Measurements from ENCODE around the gene AKIRIN2. TPM values are rescaled to one million over a fixed set of nuclear protein-coding genes. Genes with fewer than 3 reads are reported as not detected.

AKIRIN2 gene
- total RNA-seq, 1 donor from 2014 or later = 34.1 TPM

DNA sequence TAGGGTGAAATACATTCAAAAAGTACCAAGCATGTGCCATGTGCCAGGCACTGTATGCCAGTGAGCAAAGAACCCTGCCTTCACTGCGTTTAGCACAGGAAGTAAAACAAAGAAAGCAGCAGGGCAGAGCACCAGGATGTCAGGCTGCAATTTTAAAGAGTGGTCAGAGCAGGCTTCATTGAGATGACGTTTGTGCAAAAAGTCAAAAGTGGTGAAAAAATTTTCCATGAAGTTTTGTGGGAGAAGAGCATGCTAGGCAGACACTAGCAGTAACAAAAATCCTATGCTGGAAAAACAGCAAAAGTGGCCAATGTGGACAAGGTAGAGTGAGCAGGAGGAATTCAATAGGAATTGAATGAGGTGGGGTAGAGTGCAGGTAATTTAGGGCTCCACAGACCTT is 31.3 kb downstream of the AKIRIN2 start:
- peak; percentile 14 for DNase-seq (ENCODE audit: low read depth)
- Histone ChIP-seq H3K4me3 (ENCODE audit: low read depth, low read length) (no peak overlapping the region), H3K27me3 (ENCODE audit: control insufficient read depth, insufficient read depth, low read length) (no peaks in the 10 kb centered on the region), H3K36me3 (ENCODE audit: control insufficient read depth, insufficient read depth, low read length) (peaks cover 2% of the 10 kb centered on the region)
- TF ChIP-seq, protein P1, sequence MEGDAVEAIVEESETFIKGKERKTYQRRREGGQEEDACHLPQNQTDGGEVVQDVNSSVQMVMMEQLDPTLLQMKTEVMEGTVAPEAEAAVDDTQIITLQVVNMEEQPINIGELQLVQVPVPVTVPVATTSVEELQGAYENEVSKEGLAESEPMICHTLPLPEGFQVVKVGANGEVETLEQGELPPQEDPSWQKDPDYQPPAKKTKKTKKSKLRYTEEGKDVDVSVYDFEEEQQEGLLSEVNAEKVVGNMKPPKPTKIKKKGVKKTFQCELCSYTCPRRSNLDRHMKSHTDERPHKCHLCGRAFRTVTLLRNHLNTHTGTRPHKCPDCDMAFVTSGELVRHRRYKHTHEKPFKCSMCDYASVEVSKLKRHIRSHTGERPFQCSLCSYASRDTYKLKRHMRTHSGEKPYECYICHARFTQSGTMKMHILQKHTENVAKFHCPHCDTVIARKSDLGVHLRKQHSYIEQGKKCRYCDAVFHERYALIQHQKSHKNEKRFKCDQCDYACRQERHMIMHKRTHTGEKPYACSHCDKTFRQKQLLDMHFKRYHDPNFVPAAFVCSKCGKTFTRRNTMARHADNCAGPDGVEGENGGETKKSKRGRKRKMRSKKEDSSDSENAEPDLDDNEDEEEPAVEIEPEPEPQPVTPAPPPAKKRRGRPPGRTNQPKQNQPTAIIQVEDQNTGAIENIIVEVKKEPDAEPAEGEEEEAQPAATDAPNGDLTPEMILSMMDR (IDR thresholded peaks at IDR 0.05; ENCODE audit: insufficient read depth, low read length, poor library complexity, severe bottlenecking) = no peak

DNA sequence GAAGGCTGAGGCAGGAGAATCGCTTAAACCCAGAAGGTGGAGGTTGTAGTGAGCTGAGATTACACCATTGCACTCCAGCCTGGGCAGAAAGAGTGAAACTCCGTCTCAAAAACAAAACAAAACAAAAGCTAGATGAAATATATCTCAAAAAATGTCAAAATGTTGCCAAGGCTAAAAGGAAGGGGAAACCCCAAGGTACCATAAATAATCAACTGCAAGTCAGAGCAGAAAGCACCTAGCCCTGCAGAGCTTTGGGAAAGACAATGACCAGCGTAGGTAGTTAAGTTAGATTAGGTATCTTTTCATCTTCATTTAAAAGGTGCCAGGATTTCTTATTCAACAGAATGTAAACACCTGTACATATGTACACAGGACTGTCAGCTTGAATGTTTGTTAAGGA is 33.0 kb downstream of the AKIRIN2 start:
- no peak for DNase-seq (ENCODE audit: low read depth)
- Histone ChIP-seq H3K4me3 (ENCODE audit: low read depth, low read length) (no peak overlapping the region), H3K36me3 (ENCODE audit: control insufficient read depth, insufficient read depth, low read length) (no peaks in the 10 kb centered on the region), H3K27me3 (ENCODE audit: control insufficient read depth, insufficient read depth, low read length) (no peaks in the 10 kb centered on the region)
- TF ChIP-seq, protein P1 (IDR thresholded peaks at IDR 0.05; ENCODE audit: insufficient read depth, low read length, poor library complexity, severe bottlenecking) = no peak

DNA sequence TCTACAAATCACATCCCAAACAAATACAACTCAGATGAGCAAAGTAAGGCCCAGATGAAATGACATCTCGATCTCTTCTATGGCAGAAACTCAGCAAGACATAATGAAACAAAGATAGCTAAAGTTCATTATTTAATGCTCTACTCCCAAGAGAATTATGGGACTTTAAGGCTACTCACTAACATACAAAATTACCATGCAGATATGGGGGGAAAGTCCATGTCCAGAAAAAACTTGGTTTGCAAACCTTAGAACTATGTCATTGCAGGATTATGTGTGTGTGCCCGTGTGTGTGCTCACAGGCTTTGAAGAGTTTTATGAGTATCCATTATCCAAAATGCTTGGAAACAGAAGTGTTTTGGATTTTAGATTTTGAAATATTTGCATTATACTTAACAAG is 34.0 kb downstream of the AKIRIN2 start:
- TF ChIP-seq, protein P1 (IDR thresholded peaks at IDR 0.05; ENCODE audit: insufficient read depth, low read length, poor library complexity, severe bottlenecking) = no peak
- H3K36me3 ChIP-seq (ENCODE audit: control insufficient read depth, insufficient read depth, low read length) = no peaks in the 10 kb centered on the region

DNA sequence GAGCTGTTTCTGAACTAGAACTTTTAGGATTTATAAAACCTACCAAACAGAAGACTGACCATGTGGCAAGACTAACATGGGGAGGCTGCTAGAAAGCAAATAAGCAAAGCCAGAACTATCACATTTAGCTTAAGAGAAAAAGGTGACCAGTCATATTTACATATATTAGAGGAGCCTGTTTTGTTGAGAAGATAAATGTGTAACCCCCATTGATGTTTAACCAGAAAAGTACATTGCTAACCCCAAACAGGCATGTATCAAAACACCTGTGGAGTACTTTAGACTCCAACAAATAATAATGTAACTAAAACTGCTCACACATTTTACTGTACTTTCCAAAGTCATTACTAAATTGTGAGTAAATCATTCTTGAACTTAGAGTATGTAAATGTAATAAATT is 35.0 kb downstream of the AKIRIN2 start:
- TF ChIP-seq, protein P1 (IDR thresholded peaks at IDR 0.05; ENCODE audit: insufficient read depth, low read length, poor library complexity, severe bottlenecking) = no peak
- no peaks in the 10 kb centered on the region for H3K36me3 ChIP-seq (ENCODE audit: control insufficient read depth, insufficient read depth, low read length)
- no peaks in the 10 kb centered on the region for H3K27me3 ChIP-seq (ENCODE audit: control insufficient read depth, insufficient read depth, low read length)
- H3K4me3 ChIP-seq (ENCODE audit: low read depth, low read length) = no peak overlapping the region
- no peak for DNase-seq (ENCODE audit: low read depth)

More for the DNA sequence above, 34.0 kb downstream of the AKIRIN2 start:
- Histone ChIP-seq H3K27me3 (ENCODE audit: control insufficient read depth, insufficient read depth, low read length) (no peaks in the 10 kb centered on the region), H3K4me3 (ENCODE audit: low read depth, low read length) (no peak overlapping the region)
- no peak for DNase-seq (ENCODE audit: low read depth)

DNA sequence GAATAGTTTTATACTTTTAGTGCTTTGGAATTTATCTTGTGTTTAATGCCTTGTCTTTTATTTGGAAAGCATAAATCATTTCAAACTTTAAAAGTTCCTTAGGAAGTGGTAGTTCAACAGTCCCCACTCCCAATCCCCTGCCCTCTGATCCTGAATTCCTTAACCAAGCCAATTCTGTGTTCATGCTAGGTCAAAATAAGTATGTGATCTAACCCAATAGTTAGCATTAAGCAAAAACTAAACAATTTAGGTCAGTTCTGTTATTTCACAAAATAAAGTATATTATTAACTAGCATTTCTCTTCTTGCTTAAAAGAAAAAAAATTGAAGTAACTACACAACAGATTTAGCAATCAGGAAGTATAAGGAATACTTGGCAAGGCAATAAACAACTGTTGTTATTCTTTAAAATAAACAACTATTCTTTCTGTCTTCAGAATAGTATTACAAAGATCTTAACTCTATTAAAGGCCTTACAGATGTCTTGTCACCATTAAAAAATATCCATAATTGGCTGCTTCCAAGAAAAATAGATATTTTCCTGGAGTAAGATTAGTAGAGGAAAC is 37.0 kb downstream of the AKIRIN2 start:
- TF ChIP-seq, protein P1 (IDR thresholded peaks at IDR 0.05; ENCODE audit: insufficient read depth, low read length, poor library complexity, severe bottlenecking) = no peak
- DNase-seq (ENCODE audit: low read depth) = no peak
- H3K27me3 ChIP-seq (ENCODE audit: control insufficient read depth, insufficient read depth, low read length) = no peaks in the 10 kb centered on the region
- no peaks in the 10 kb centered on the region for H3K36me3 ChIP-seq (ENCODE audit: control insufficient read depth, insufficient read depth, low read length)
- no peak overlapping the region for H3K4me3 ChIP-seq (ENCODE audit: low read depth, low read length)

DNA sequence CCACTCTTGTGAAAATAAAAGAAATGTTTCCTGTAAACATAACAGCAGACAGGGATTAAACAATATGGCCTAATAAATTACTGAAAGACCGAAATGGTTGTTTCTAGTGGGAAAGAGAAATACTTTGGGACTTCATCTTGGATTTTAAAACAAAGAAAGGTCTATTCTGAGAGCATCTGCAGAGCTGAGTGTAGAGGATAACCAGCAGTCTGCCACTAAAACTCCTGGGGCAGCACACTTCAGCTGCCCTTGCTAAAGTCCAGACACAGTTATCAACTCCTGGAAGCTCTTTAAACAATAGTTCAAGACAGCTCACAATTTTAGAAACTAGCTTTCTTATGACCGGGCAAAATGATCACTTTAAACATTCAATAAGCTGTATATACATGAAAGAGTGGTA is 38.6 kb downstream of the AKIRIN2 start:
- no peaks in the 10 kb centered on the region for H3K36me3 ChIP-seq (ENCODE audit: control insufficient read depth, insufficient read depth, low read length)
- no peak overlapping the region for H3K4me3 ChIP-seq (ENCODE audit: low read depth, low read length)
- TF ChIP-seq, protein P1 (IDR thresholded peaks at IDR 0.05; ENCODE audit: insufficient read depth, low read length, poor library complexity, severe bottlenecking) = no peak
- no peaks in the 10 kb centered on the region for H3K27me3 ChIP-seq (ENCODE audit: control insufficient read depth, insufficient read depth, low read length)
- DNase-seq (ENCODE audit: low read depth) = no peak

Data from kidney epithelial cell (primary cell).